GM20431 (cell line): ENCODE results near the gene SH3GLB1.

ENCODE experiments used
- in situ Hi-C: fragments of 300-500 bp; cut with MseI, MboI; formaldehyde crosslinking; loops from one replicate; pipeline ENCODE4 v1.15.0; 2020; ENCODE audit warnings: low sequenced_read_pairs; ENCODE audit not compliant: unreplicated experiment

The SH3GLB1 gene

DNA sequence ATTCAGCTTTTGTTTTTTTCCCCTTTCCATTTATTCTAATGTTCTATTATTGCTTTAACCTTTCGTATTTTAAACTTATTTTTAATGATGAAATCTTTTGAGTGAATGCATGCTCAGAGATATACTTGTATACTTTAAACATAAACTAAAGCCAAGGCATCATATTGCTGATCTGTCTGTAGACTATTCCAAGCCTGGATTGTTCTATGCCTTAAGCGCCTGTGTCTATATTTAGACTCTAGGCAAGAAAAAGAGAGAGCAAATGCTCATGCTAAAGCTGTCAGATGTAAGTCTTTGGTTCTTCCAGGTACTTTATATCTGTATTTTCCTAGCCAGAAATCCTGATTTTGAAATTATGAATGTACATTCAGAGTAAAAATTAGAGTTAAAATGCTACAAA lies 14.4 kb downstream of the SH3GLB1 start:
- in situ Hi-C loops = no loop called here

DNA sequence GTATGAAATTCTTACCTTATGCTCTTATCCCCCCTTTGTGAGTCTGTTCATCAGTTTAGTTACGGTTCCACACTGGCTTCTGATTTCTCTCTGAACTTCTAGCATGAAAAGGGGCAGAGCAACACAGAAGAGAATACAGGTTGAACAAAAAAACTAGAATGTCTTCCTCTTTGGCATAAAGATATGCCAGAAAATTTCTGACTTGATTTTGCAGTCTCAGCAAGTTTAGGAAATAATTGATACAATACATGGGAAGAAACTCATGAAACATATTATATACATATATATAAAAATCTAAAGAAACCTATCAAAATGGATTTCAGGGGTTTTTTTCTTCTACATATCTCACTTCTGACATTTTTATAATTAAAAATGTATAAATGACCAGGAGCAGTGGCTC lies 27.0 kb downstream of the SH3GLB1 start:
- in situ Hi-C loops = no loop called here

DNA sequence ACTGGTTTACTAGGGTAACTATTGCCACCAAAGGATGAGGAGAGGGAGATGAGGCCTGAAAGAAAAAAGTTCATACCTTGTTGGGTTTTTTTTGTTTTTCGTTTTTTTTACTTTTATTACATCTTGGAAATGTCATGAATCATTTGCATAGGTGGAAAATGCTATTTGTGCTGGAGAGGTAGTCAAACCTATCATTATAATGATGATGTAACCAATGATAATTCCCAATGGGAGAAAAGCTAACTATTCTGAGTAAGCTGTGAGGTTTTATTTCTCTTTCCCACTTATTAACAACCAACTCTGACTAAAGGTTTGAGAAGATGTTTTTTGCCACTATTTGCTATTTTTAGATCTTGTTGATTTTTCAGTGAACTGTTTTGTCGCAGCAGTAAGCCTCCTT lies 29.0 kb downstream of the SH3GLB1 start:
- in situ Hi-C loops = no loop called here

DNA sequence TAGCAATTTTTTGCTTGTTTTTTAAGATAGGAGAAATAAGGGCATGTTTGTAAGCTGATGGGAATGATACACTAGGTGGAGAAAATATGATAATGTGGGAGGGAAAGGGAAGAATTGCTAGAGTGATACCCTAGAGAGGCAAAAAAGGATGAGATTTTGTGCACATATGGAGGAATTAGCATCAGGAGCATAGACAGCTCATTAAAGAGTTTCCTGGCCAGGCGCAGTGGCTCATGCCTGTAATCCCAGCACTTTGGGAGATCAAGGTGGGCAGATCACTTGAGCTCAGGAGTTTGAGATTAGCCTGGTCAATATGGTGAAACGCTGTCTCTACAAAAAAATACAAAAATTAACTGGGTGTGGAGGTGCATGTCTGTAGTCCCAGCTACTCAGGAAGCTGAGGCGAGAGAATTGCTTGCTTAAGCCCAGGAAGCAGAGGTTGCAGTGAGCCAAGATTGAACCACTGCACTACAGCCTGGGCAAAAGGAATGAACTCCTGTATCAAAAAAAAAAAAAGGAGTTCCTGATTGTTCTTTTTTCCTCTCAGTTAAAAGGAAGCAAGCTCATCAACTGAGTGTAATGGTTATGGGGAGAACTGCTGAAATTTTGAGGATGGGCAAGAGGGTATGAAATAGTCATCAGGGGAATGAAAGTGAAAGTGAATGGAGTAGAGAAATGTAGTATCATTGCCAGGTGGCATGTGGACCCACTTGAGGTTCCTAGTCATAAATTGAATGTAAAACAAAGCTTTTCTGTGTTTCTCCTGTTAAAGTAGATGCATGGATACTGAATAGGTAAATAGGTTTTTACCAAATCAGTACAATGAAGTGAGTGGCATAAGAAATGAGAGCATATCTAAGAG lies 35.5 kb downstream of the SH3GLB1 start:
- in situ Hi-C loops = no loop called here

DNA sequence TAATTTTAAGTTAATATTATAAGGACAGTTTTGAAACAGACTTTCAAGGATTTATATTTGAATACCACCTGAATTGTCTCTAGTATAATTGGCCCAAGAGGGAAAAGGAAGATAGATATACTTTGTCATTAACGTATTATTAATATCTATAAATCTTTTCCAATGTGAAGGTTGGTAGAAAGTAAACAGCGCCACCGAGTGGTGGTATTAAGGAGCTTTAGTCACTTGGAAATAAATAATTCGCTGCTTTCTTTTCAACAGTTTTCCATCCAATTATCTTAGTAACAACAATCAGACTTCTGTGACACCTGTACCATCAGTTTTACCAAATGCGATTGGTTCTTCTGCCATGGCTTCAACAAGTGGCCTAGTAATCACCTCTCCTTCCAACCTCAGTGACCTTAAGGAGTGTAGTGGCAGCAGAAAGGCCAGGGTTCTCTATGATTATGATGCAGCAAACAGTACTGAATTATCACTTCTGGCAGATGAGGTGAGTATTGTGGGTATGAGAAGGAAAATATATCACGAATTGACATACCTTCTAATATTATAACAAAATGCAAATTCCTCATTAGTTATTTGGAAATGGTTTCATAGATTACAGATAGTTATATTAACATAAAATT lies 37.7 kb downstream of the SH3GLB1 start:
- in situ Hi-C loops = no loop called here

DNA sequence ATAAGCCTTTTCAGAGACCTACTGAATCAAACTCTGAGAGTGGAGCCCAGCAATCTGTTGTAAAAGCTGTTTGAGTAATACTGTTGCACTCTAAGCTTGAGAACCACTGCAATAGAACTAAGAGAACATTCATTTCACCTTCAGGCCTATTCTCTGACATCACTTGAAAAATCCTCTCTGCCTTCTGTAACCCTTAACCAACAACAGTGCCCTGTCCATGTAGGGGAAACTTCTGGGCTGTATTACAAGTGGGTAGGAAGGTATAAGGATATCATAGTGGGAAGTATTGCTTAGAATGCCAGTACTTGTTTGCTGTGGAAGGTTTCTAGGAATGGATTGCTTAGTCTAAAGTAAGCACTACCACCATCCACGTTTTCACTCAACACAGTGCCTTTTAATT lies 42.9 kb downstream of the SH3GLB1 start:
- in situ Hi-C loops = no loop called here

DNA sequence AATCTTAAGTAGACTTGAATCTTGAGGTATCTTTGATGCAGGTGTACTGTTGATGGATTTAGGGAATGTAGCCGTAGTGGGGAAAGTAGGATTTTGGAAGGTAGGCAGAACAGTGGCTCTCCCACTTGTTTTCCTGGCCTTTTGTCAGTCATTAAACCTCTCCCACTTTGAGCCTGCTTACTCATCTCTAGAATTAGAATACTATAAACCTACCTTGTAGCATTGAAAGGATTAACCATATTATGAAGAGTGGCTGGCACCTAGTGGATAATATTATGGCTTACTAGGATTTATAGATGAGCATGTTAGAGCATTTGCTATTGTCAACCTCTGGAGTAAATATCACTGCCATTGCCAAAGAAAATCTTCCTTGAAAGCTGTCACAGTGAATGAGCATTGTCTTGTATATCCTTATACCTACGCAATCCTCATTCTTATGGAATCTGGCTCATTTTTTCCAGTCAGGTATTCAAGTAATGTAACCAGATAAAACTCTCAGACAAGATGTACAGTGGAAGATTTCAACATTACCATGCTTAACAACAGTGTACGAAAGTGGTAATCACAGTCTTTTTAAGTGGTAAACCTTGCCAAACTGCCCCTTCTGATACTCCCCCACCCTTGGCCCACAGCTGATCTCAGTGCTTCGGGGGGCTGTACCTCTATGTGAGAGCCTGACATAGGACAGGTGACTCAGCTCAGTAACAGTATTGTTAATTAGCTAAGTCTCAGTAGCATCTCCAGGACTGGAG lies 44.4 kb downstream of the SH3GLB1 start:
- in situ Hi-C loops = no loop called here

DNA sequence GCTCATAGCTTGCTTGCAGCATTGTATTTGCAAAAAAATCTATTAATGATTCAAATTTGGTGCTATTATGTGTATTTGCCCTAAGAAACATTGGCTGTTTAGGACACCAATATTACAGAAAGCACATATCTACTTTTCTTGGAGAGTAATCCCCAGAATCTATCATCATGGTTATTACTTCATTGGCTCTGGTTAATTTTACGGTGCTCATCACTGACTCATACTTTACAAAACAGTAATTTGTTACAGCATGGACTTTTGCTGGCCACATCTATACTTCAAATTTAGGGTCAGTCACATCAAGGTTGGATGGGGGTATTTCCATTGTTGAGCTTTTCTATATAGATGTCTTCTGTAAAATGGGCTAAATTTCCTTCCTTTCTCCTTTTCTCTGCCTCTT lies 45.7 kb downstream of the SH3GLB1 start:
- in situ Hi-C loops = no loop called here

DNA sequence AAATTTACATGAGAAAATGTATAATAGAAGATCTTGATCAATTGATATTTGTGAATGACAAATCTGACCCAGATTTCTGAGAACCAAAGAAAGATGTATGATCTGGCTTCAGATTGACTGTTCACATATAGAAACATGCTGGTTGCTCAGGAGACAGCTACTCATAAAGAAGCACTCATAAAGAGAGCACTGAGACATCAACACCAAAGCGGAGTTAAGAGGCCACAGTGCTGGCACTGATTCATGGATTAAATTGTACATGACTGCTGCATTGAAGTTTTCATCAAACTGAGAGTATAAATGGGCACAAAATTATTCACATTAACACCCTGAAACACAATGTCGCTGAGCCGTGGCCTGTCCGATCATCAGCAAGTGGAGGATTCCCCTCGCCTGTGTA lies 46.2 kb downstream of the SH3GLB1 start:
- in situ Hi-C loops = no loop called here

DNA sequence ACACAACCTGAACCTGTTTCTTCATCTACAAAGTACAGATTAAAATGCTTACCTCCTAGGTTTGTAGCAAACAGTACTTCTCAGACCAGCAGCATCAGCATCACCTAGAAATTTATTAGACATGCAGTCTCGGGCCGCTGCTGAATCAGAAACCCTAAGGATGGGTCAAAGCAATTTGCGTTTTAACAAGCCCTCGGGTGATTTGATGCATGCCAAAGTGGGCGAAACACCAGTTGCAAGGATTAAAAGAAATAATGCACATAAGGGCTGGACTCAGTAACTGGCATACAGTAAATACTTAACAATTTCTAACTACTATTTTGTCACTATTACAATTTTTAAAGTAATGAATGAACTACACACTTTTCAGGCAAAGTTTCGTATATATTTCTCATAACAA lies 47.5 kb downstream of the SH3GLB1 start:
- in situ Hi-C loops = no loop called here

DNA sequence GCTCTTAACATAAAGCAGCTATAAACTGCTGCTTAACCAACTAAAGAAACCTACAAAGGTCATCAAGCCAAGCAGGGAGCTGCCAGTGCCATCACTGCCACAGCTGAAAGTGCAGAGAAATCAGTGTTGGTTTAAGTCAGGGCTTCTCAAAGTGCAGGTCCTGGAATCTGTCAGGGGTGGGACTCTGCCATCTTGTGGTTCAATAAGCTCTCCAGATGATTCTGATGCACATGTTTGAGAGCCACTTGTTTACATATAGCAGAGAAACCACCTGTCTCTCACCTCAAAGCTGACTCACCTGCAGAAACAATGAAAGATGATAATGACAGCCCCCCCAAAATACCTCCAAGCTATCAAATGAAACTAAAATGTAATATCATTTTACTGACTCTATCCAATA lies 49.3 kb downstream of the SH3GLB1 start:
- in situ Hi-C loops = no loop called here

DNA sequence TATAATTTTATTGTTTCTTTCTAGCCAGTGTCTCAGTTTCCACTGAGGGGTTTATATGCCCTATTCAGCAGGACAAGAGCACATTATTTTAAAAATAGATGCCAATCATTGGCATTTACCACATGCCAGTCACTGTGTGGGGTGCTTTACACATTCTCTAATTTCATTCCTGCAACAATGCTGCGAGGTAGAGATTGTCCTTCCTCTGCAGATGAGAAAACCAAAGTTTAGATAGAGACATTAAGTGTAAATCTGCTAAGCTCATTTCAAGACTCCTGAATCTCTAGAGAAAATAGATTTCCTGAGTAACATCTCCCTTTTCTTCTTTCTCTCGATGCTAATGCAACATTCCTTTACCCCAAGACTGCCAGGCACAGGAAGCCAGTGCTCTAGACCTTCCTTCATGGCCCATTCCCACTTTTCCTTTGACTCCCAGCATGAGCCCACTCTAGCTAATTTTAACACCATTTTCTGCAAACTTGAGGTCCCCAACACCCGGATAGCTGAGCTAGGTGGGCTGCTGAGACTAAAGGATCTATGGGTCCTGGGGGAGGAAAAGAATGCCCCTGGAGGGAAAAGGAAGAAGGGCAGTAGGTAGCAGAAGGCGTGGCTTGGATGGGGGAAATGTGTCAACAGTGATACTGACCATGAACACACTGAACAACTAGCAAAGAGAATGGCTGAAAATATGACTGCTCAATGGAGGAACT lies 50.0 kb downstream of the SH3GLB1 start:
- in situ Hi-C loops = no loop called here

DNA sequence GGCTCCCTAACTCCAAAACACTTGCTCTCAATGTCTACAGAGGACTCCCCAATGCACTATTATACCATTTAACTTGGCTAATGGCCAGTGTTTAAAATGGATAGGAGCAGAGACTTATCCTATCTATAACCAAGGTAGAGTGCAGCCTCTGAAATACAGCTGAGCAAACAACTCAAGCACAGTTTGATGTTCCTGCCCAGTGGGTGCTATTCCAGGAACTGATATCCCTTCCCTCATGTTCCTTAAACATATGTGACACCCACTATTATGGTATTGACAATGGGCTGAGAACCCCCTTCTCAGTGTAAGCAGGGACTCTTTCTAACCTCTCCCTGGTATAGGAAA lies 51.7 kb downstream of the SH3GLB1 start:
- in situ Hi-C loops = no loop called here

DNA sequence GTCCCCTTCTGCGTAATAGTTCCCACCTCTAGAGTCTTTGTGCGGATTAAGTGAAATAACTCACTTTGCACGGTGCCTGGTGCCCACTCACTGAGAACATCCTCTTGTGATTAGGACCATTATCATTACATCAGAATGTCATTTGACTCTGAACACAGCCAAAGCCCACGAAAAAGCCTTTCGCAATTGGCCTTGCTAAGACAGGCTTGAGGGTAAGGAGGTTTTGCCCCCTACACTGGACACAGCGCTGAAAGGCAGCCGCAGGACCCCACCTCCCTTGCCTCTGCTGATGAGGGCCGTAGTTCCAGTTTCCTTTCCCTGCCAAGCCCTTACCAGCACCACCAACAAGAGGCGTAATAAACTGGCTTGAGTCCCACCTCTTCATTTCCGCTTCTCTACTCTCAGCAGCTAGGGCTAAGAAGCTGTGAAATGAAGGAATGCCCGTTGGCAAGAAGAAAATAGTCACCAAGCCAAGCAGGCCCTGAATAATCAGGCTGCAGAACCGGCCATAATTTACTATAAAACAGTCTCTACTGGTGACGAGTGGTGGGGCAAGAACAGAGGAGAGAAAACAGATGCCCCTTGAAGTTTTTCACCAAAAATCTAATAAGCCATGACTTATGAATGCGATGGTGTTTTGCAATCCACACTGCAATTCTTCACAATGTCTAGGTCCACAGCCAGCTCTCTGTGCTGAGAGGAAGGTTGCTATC lies 53.1 kb downstream of the SH3GLB1 start:
- in situ Hi-C loops = no loop called here

DNA sequence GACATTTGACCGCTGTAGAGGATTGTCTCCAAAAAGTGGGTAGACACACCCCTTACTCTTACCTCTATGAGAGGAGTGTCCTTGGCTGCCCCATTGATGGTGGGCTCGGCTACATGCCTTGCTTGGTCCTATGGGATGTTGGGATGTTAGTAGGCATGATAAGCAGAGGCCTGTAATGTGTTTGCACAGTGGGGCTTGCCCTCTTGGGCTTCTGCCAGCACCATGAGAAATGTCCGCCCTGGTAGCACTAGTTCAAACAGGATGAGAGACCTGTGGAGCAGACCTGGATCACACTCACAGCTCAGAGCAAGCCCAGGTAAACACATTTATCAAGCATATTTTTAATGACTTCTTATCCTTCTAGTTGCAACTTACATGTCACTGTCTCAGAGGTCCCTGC lies 54.2 kb downstream of the SH3GLB1 start:
- in situ Hi-C loops = no loop called here

DNA sequence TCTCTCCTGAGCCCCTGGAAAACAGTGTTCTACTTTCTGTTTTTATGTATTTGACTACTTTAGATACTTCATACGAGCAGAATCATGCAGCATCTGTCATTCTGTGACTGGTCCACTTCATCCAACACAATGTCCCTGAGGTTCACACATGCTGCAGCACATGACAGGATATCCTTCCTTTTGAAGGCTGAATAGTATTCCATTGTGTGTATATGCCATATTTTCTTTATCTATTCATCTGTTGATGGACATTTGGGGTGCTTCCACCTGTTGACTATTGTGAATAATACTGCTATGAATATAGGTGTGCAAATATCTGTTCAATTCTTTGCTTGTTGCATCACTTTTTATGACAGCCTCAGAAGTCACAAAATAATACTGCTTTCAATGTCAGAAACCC lies 55.8 kb downstream of the SH3GLB1 start:
- in situ Hi-C loops = no loop called here

DNA sequence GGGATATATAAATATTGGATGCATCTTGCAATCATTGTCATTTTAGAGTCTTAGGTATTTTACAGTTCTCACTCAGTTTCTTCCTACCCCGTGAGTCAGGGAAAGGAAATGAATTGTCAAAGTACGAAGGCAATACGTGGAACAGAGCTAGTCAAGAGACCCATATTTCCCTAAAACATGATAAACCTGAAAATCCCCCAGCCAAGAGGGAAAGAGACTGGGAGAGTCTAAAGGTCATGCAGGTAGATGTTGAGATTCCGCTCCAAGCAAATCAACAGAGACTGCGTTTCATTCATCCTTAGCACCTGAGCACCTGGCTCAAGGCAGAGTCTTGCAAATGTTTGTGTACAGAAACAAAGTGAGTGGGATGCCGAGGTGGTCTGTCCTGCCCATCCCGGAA lies 58.0 kb downstream of the SH3GLB1 start:
- in situ Hi-C loops = no loop called here

DNA sequence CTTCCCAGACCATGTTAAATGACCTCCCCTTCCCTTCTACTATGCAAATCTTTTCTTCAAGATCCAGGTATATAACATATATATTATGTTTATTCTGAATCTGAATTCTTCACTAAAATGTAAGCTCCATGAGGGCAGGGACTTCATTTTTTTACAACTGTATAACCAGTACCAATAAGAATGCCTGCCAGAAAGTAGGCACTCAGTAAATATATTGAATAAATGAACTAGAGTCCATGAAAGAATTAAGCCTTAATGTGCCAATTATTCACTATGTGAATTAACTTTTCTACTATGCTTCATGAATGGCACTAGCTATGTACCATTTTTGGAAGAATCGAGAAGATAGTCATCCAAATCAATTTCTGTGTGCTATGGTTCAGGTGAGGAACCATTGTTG lies 60.1 kb downstream of the SH3GLB1 start:
- in situ Hi-C loops = no loop called here

DNA sequence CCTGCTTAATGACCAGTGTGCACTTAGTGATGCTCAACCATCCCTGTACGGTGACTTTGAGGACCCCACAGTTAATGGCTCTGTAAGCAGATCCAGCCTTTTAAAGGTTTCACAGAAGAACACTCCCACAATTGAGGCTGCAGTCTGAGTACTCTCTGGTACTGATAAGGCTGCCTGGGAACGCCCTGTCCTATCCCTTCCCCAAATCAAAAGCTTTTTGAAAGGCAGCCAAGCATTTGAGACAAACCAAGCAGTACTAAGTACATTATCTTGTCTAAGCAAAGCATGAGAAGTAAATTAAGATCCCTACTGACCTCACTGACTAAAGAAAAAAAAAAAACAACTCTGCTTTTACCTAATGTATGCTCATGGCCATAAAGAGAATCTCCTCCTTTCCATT lies 60.7 kb downstream of the SH3GLB1 start:
- in situ Hi-C loops = no loop called here

DNA sequence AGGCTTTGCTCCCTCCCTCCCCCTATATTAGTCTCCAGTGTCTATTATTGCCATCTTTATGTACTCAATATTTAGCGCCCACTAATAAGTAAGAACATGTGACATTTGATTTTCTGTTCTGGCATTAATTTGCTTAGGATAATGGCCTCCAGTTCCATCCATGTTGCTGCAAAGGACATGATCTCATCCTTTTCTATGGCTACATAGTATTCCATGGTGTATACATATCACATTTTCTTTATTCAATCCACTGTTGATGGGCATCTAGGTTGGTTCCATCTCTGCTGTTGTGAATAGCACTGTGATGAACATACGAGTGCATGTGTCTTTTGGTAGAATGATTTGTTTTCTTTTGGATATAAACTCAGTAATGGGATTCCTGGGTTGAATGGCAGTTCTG lies 61.3 kb downstream of the SH3GLB1 start:
- in situ Hi-C loops = no loop called here
